GM12872 (cell line): ENCODE measurements around the gene INTS14.

Experiments used
- TF ChIP-seq, protein P1 (sequence below): IDR thresholded peaks from 3 replicates; pipeline ENCODE4 v1.5.1; 2011; ENCODE audit warnings: low read depth, mild to moderate bottlenecking, low read length, moderate library complexity; ENCODE audit not compliant: insufficient read depth

The INTS14 gene

DNA sequence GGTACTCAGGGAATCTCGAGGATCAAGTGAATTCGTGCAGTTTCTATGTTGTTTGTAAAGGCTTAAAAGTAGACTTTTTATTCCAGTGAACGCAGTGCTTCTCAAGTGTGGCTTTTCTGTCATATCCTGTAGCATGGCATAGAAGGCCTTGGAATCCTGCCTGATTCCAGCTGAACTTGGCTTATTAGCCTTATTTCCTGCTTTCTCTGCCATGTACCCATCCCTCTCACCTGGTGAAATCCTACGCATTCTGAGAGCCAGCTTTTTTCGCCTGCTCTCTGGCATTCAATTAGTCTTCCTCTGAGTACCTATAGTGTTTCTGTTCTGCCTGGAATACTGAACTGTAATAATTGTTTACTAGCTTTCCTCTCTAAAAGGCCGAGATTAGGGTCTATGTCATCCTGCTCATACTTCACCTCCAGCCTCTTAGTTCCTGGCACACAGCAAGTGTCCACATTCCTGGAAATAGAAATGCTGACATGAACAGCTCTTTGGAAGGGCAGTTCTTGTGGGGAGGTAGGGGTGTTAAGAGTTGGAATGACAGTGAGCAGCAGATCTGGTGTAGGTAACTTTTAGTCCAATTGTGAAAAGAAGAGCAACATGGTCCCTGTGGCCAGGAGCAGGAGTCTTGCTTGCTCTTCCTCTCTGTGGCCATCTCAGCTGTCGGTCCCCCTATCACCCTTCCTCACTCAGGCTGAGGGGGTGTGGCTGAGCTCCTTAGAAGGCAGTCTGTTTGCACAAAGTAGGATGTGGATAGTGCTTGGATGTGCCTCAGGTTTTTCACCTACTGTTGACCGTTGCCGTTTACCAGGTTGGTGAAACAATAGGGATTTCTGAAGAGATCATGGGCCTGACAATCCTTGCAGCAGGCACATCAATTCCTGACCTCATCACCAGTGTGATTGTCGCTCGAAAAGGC is 41.2 kb upstream of the INTS14 start:
- TF ChIP-seq, protein P1, sequence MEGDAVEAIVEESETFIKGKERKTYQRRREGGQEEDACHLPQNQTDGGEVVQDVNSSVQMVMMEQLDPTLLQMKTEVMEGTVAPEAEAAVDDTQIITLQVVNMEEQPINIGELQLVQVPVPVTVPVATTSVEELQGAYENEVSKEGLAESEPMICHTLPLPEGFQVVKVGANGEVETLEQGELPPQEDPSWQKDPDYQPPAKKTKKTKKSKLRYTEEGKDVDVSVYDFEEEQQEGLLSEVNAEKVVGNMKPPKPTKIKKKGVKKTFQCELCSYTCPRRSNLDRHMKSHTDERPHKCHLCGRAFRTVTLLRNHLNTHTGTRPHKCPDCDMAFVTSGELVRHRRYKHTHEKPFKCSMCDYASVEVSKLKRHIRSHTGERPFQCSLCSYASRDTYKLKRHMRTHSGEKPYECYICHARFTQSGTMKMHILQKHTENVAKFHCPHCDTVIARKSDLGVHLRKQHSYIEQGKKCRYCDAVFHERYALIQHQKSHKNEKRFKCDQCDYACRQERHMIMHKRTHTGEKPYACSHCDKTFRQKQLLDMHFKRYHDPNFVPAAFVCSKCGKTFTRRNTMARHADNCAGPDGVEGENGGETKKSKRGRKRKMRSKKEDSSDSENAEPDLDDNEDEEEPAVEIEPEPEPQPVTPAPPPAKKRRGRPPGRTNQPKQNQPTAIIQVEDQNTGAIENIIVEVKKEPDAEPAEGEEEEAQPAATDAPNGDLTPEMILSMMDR: no peak

- TF ChIP-seq, protein P1: no peak
Measured at GRCh38 chr15:65651042-65651322, 40.1 kb upstream of the INTS14 start.

GRCh38 chr15:65650312-65651041 is 39.5 kb upstream of the INTS14 start:
- TF ChIP-seq, protein P1: no peak

- TF ChIP-seq, protein P1: no peak
Measured at GRCh38 chr15:65646486-65646885, 35.6 kb upstream of the INTS14 start.

- TF ChIP-seq, protein P1: no peak
Measured at GRCh38 chr15:65645392-65645791, 34.5 kb upstream of the INTS14 start.

GRCh38 chr15:65644282-65644681 is 33.4 kb upstream of the INTS14 start:
- TF ChIP-seq, protein P1: no peak

- TF ChIP-seq, protein P1: no peak
Measured at GRCh38 chr15:65642594-65642993, 31.7 kb upstream of the INTS14 start.
